Esophagus squamous epithelium (tissue), 5 donors: ENCODE results near the gene DLX3. TPM values are rescaled to one million over a fixed set of nuclear protein-coding genes. Genes with fewer than 3 reads are reported as not detected.

Experiments used
- DNase-seq: peaks from one replicate; lab custom pipeline; 2025; lab: John Stamatoyannopoulos, UW
- H3K27ac ChIP-seq, 4 donors: fragments of 200-600 bp; sonication (generic); one replicate each; pipeline ENCODE4 v1.5.1; 2016 to 2019; ENCODE audit warnings: mild to moderate bottlenecking in 1 of 4
- H3K27me3 ChIP-seq, 4 donors: fragments of 200-600 bp; sonication (generic); 1 replicate in 3 of 4; 2 replicates in 1 of 4; pipeline versions ENCODE4 v1.5.1 to v1.6.0; 2017 to 2021; ENCODE audit warnings: antibody characterized with exemption in 1 of 4
- H3K36me3 ChIP-seq, 3 donors: fragments of 200-600 bp; sonication (generic); one replicate each; pipeline ENCODE4 v1.5.1; 2016 to 2019
- H3K4me1 ChIP-seq, 3 donors: fragments of 200-600 bp; sonication (generic); one replicate each; pipeline ENCODE4 v1.5.1; 2017 to 2019
- H3K4me3 ChIP-seq, 4 donors: fragments of 200-600 bp; sonication (generic); 1 replicate in 3 of 4; 2 replicates in 1 of 4; pipeline ENCODE4 v1.5.1; 2016 to 2019; ENCODE audit warnings: mild to moderate bottlenecking in 2 of 4, moderate library complexity in 1 of 4
- H3K9me3 ChIP-seq, 3 donors: fragments of 200-600 bp; sonication (generic); one replicate each; pipeline ENCODE4 v1.5.1; 2016 to 2019
- CTCF ChIP-seq, 6 experiments: fragments of 450-650 bp in 4 of 6; fragments of 200-600 bp in 2 of 6; sonication (generic) in 2 of 6; IDR thresholded peaks; one replicate each; pipeline ENCODE4 v1.5.1; 2016 to 2019; ENCODE audit warnings: antibody characterized with exemption in 6 of 6, mild to moderate bottlenecking in 4 of 6, moderate library complexity in 4 of 6
- POLR2A ChIP-seq, 4 donors: fragments of 450-650 bp; IDR thresholded peaks; one replicate each; pipeline ENCODE4 v1.6.1; 2017; ENCODE audit warnings: antibody characterized with exemption in 4 of 4, mild to moderate bottlenecking in 4 of 4, moderate library complexity in 3 of 4
- WGBS, 2 donors: methylation state at CpG; one replicate each; pipeline ENCODE4 v1.1.5; 2018; 5-methylcytosine and 5-hydroxymethylcytosine counted together
- intact Hi-C: fragments of 100-400 bp; cut with DNase I; formaldehyde crosslinking; loops from one replicate; pipeline ENCODE4 v1.15.0; 2022
- total RNA-seq, 4 donors: library from RNA; depleted of rRNA; stranded (reverse); fragments of >200 nt; gene quantifications; one replicate each; pipeline ENCODE4 v1.1.0, GENCODE V29; 2016
- donor health status: DM: yes; HTN: yes; CAD: no.

Gene DLX3
- total RNA-seq, 4 donors from 2014 or later, result 0.76 to 2.0 (median 1.4) TPM

GRCh38 chr17:49966767-49967166 is 28.3 kb downstream of the DLX3 start:
- no peak for TF ChIP-seq POLR2A (IDR thresholded peaks at IDR 0.05)
- TF ChIP-seq CTCF (IDR thresholded peaks at IDR 0.05), result no peak
- H3K36me3 ChIP-seq, result no peaks in the 10 kb centered on the region
- no peaks in the 10 kb centered on the region for H3K9me3 ChIP-seq
- H3K4me3 ChIP-seq, result no peak overlapping the region
- H3K27ac ChIP-seq, result no peak overlapping the region
- peaks cover 26 to 49% (median 36%) of the 10 kb centered on the region in 3 donors for H3K4me1 ChIP-seq
- intact Hi-C loops, result no loop called here
- DNase-seq, result no peak
- H3K27me3 ChIP-seq, result peaks cover 17 to 100% (median 68%) of the 10 kb centered on the region in 4 donors
- WGBS, 2 donors, result 40 to 48% methylated on average over 3 of the region's 3 CpGs

- intact Hi-C loops, result no loop called here
- Histone ChIP-seq H3K4me1 (peaks cover 23 to 43% (median 31%) of the 10 kb centered on the region in 3 donors), H3K27me3 (peaks cover 14 to 100% (median 56%) of the 10 kb centered on the region in 4 donors), H3K9me3 (no peaks in the 10 kb centered on the region), H3K4me3 (no peak overlapping the region), H3K27ac (no peak overlapping the region), H3K36me3 (no peaks in the 10 kb centered on the region)
- TF ChIP-seq CTCF (IDR thresholded peaks at IDR 0.05) (no peak), POLR2A (IDR thresholded peaks at IDR 0.05) (no peak)
- 45 to 53% methylated on average over 5 to 6 of the region's 16 CpGs for WGBS, 2 donors
- no peak for DNase-seq
Observed at GRCh38 chr17:49965524-49965909, 29.5 kb downstream of the DLX3 start.

- WGBS, 2 donors, result 9 to 14% methylated on average over 22 to 42 of the region's 52 CpGs
- no peak for DNase-seq
- no peaks in the 10 kb centered on the region for H3K9me3 ChIP-seq
- no peaks in the 10 kb centered on the region for H3K36me3 ChIP-seq
- TF ChIP-seq POLR2A (IDR thresholded peaks at IDR 0.05), result no peak
- TF ChIP-seq CTCF (IDR thresholded peaks at IDR 0.05), result no peak
- peaks cover 23 to 41% (median 31%) of the 10 kb centered on the region in 3 donors for H3K4me1 ChIP-seq
- H3K27me3 ChIP-seq, result peaks cover 14 to 94% (median 51%) of the 10 kb centered on the region in 4 donors
- intact Hi-C loops, result no loop called here
- H3K27ac ChIP-seq, result no peak overlapping the region
- no peak overlapping the region for H3K4me3 ChIP-seq
Observed at GRCh38 chr17:49964769-49965523, 30.1 kb downstream of the DLX3 start.

GRCh38 chr17:49964303-49964768 is 30.7 kb downstream of the DLX3 start:
- Histone ChIP-seq H3K4me3 (peak overlapping the region in 1 of 4 donors; percentile 4), H3K27me3 (peaks cover 14 to 90% (median 44%) of the 10 kb centered on the region in 4 donors), H3K27ac (no peak overlapping the region), H3K36me3 (no peaks in the 10 kb centered on the region), H3K9me3 (no peaks in the 10 kb centered on the region), H3K4me1 (peaks cover 19 to 36% (median 29%) of the 10 kb centered on the region in 3 donors)
- DNase-seq, result no peak
- no peak for TF ChIP-seq POLR2A (IDR thresholded peaks at IDR 0.05)
- TF ChIP-seq CTCF (IDR thresholded peaks at IDR 0.05), result no peak
- WGBS, 2 donors, result 12 to 13% methylated on average over 13 of the region's 18 CpGs
- intact Hi-C loops, result no loop called here

- WGBS, 2 donors, result 13 to 24% methylated on average over 34 to 40 of the region's 52 CpGs
- H3K4me1 ChIP-seq, result peaks cover 14 to 36% (median 23%) of the 10 kb centered on the region in 3 donors
Observed at GRCh38 chr17:49963626-49964302, 31.3 kb downstream of the DLX3 start.

More at GRCh38 chr17:49963626-49964302, 31.3 kb downstream of the DLX3 start:
- no peaks in the 10 kb centered on the region for H3K9me3 ChIP-seq
- TF ChIP-seq CTCF (IDR thresholded peaks at IDR 0.05) (no peak), POLR2A (IDR thresholded peaks at IDR 0.05) (no peak)
- no peaks in the 10 kb centered on the region for H3K36me3 ChIP-seq
- intact Hi-C loops, result no loop called here
- DNase-seq, result no peak
- no peak overlapping the region for H3K27ac ChIP-seq
- H3K27me3 ChIP-seq, result peaks cover 14 to 90% (median 39%) of the 10 kb centered on the region in 4 donors
- H3K4me3 ChIP-seq, result peak overlapping the region in 1 of 4 donors; percentile 4
